GM19455 (cell line): Measurements from ENCODE around the gene PIK3R5.
A peak's percentile ranks its signal among the peaks of the same experiment; 100 is the strongest.
"Not testable (repeated sequence)": the region's sequence is repeated elsewhere in the genome, so short reads cannot be mapped to it uniquely, and the experiment has no call there.

ENCODE experiments used
- ATAC-seq: cut with Tn5 transposase; IDR thresholded peaks from one replicate; pipeline ENCODE4 v1.9.1; 2021; ENCODE audit not compliant: unreplicated experiment

Gene PIK3R5

GRCh38 chr17:8965394-8966168 is at the start of gene PIK3R5:
Gene PIK3R5, minus strand, starts transcription at chr17:8965707. Its CDS starts 54,213 bp downstream, at chr17:8911494.
- ATAC-seq: peak; percentile 69

- ATAC-seq: no peak
Observed at GRCh38 chr17:9011001-9011400, 45.5 kb upstream of the PIK3R5 start.

GRCh38 chr17:9009737-9010136 is 44.2 kb upstream of the PIK3R5 start:
- ATAC-seq: no peak

GRCh38 chr17:9009096-9009495 is 43.6 kb upstream of the PIK3R5 start:
- ATAC-seq: no peak

GRCh38 chr17:9007052-9007714 is 41.7 kb upstream of the PIK3R5 start:
- ATAC-seq: no peak

GRCh38 chr17:9006175-9006767 is 40.8 kb upstream of the PIK3R5 start:
- ATAC-seq: no peak

GRCh38 chr17:9004961-9005285 is 39.4 kb upstream of the PIK3R5 start:
- no peak for ATAC-seq

- no peak for ATAC-seq
Observed at GRCh38 chr17:9004132-9004960, 38.8 kb upstream of the PIK3R5 start.

- no peak for ATAC-seq
Observed at GRCh38 chr17:9003355-9004131, 38.0 kb upstream of the PIK3R5 start.

GRCh38 chr17:9002606-9003354 is 37.3 kb upstream of the PIK3R5 start:
- no peak for ATAC-seq

- ATAC-seq: no peak
Observed at GRCh38 chr17:9002227-9002605, 36.7 kb upstream of the PIK3R5 start.

GRCh38 chr17:9001559-9001958 is 36.1 kb upstream of the PIK3R5 start:
- no peak for ATAC-seq

- no peak for ATAC-seq
Observed at GRCh38 chr17:8997994-8998628, 32.6 kb upstream of the PIK3R5 start.

- ATAC-seq: no peak
Observed at GRCh38 chr17:8995711-8996110, 30.2 kb upstream of the PIK3R5 start.

- ATAC-seq: no peak
Observed at GRCh38 chr17:8994319-8994718, 28.8 kb upstream of the PIK3R5 start.

GRCh38 chr17:8991514-8992285 is 26.2 kb upstream of the PIK3R5 start:
- ATAC-seq: no peak

- ATAC-seq: not testable (repeated sequence)
Observed at GRCh38 chr17:8988263-8988935, 22.9 kb upstream of the PIK3R5 start.

GRCh38 chr17:8986295-8986694 is 20.8 kb upstream of the PIK3R5 start:
- no peak for ATAC-seq
